Keratinocyte (primary cell): ENCODE results near the gene IKZF5. TPM values are rescaled to one million over a fixed set of nuclear protein-coding genes. Genes with fewer than 3 reads are reported as not detected.

Experiments
- DNase-seq: peaks from one replicate; pipeline ENCODE4 v3.0.0-alpha.2; 2011; ENCODE audit warnings: low read depth, missing footprints, low spot score
- FAIRE-seq: peaks from 2 replicates; lab custom pipeline; 2011; peaks lifted over from hg19 to GRCh38; lab: Jason Lieb, UNC
- H2AFZ ChIP-seq: 2 replicates; pipeline ENCODE4 v1.6.0; 2012; ENCODE audit warnings: low read length, control low read depth, inconsistent platforms; ENCODE audit not compliant: control insufficient read depth
- H3K27ac ChIP-seq: 2 replicates; pipeline ENCODE4 v1.5.1; 2011; ENCODE audit warnings: low read length; ENCODE audit not compliant: control insufficient read depth, insufficient read depth
- H3K27me3 ChIP-seq: 3 replicates; pipeline ENCODE4 v1.6.0; 2011; ENCODE audit warnings: low read length; ENCODE audit not compliant: control insufficient read depth, insufficient read depth; ENCODE audit errors: extremely low read depth
- H3K36me3 ChIP-seq, 2 experiments: 2 replicates in 1 of 2; 3 replicates in 1 of 2; pipeline ENCODE4 v1.5.1; 2011; ENCODE audit warnings: low read length in 2 of 2, mild to moderate bottlenecking in 1 of 2; ENCODE audit not compliant: control insufficient read depth in 2 of 2, insufficient read depth in 2 of 2; ENCODE audit errors: extremely low read depth in 1 of 2
- H3K4me1 ChIP-seq: 3 replicates; pipeline ENCODE4 v1.5.1; 2011; ENCODE audit warnings: low read length; ENCODE audit not compliant: control insufficient read depth, insufficient read depth; ENCODE audit errors: extremely low read depth
- H3K4me2 ChIP-seq: 3 replicates; pipeline ENCODE4 v1.6.0; 2011; ENCODE audit warnings: low read depth, low read length; ENCODE audit not compliant: control insufficient read depth, insufficient read depth; ENCODE audit errors: extremely low read depth
- H3K4me3 ChIP-seq, 3 experiments: fragments of 200-600 bp in 1 of 3; sonication (generic) in 1 of 3; 2 replicates in 2 of 3; 3 replicates in 1 of 3; pipeline ENCODE4 v1.5.1; 2011 to 2016; ENCODE audit warnings: low read length in 3 of 3, mild to moderate bottlenecking in 3 of 3, control low read depth in 2 of 3, inconsistent platforms in 1 of 3, low read depth in 1 of 3, mixed read lengths in 1 of 3, mixed run types in 1 of 3, moderate library complexity in 1 of 3; ENCODE audit not compliant: control insufficient read depth in 2 of 3, insufficient read depth in 2 of 3; ENCODE audit errors: extremely low read depth in 1 of 3
- H3K79me2 ChIP-seq: 2 replicates; pipeline ENCODE4 v1.6.0; 2012; ENCODE audit warnings: low read length; ENCODE audit not compliant: control insufficient read depth, insufficient read depth
- H3K9ac ChIP-seq: 3 replicates; pipeline ENCODE4 v1.6.0; 2011; ENCODE audit warnings: low read length; ENCODE audit not compliant: control insufficient read depth, insufficient read depth; ENCODE audit errors: extremely low read depth
- H3K9me1 ChIP-seq: 3 replicates; pipeline ENCODE4 v1.6.0; 2011; ENCODE audit warnings: low read length; ENCODE audit not compliant: control insufficient read depth, insufficient read depth; ENCODE audit errors: extremely low read depth
- H3K9me3 ChIP-seq: 2 replicates; pipeline ENCODE4 v1.5.1; 2012; ENCODE audit warnings: low read depth, low read length; ENCODE audit not compliant: control insufficient read depth
- H4K20me1 ChIP-seq: 3 replicates; pipeline ENCODE4 v1.6.0; 2011; ENCODE audit warnings: low read length; ENCODE audit not compliant: control insufficient read depth, insufficient read depth; ENCODE audit errors: extremely low read depth
- EZH2 ChIP-seq: IDR thresholded peaks from one replicate; pipeline ENCODE4 v1.6.1; 2012; ENCODE audit warnings: inconsistent platforms, mild to moderate bottlenecking, low read length, moderate library complexity
- dilution Hi-C: fragments of 300-500 bp; cut with MboI; formaldehyde crosslinking; loops from one replicate; pipeline ENCODE4 v1.7.0; 2020; ENCODE audit warnings: low sequenced_read_pairs; ENCODE audit not compliant: extremely low pct_ligation_motif_present
- polyA plus RNA-seq, 5 experiments: library from polyadenylated mRNA; depleted of rRNA in 3 of 5; stranded (reverse) in 3 of 5; stranded (forward) in 1 of 5; unstranded in 1 of 5; fragments of >200 nt; gene quantifications; 1 replicate in 1 of 5; 2 replicates in 3 of 5; 3 replicates in 1 of 5; pipeline versions ENCODE4 v1.2.1 to v1.2.3, GENCODE V29; 2011 to 2012; ENCODE audit warnings: missing spikeins in 2 of 5, low read depth in 1 of 5, low replicate concordance in 1 of 5
- TF ChIP-seq, protein P1 (sequence below), 3 experiments: IDR thresholded peaks in 1 of 3; conservative IDR thresholded peaks in 1 of 3; optimal IDR thresholded peaks in 1 of 3; 2 replicates in 2 of 3; 3 replicates in 1 of 3; pipeline versions ENCODE3 to v1.5.1; 2011; ENCODE audit warnings: low read length in 3 of 3, mild to moderate bottlenecking in 3 of 3, moderate library complexity in 2 of 3, control low read depth in 1 of 3, inconsistent platforms in 1 of 3; ENCODE audit not compliant: insufficient read depth in 2 of 3; ENCODE audit errors: extremely low read depth in 1 of 3

IKZF5 gene
- polyA plus RNA-seq, 1 donor (not counting 4 experiments of a cell fraction or from before 2014, with no cell fraction given), result 6.5 TPM

DNA sequence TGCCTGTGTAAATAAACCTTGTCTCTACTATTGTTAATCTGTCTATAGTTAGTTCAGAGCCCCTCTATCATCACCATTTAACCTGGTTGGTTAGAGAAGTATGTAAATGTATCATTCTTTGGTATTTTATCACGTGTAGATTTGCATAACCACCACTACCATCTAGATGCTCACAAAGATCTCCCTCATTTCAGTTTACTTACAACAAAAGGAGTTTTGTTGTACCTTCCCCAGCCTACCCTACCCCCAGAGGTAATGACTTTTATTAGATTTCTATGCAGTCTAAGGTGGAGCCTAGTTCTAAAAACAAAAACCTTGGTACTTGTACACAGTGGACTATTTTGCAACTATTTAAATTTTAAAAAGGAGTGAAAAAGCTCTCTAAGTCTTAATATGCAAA is 17.7 kb upstream of the IKZF5 start:
- H3K4me2 ChIP-seq, result no peak overlapping the region
- H3K27ac ChIP-seq, result no peak overlapping the region
- H3K4me1 ChIP-seq, result no peaks in the 10 kb centered on the region
- no peaks in the 10 kb centered on the region for H3K36me3 ChIP-seq
- FAIRE-seq (no peak), DNase-seq (no peak)
- no peak overlapping the region for H3K4me3 ChIP-seq
- H4K20me1 ChIP-seq, result no peaks in the 10 kb centered on the region
- H2AFZ ChIP-seq, result no peak overlapping the region
- dilution Hi-C loops, result no loop called here
- TF ChIP-seq EZH2, result no peak
- TF ChIP-seq, protein P1, sequence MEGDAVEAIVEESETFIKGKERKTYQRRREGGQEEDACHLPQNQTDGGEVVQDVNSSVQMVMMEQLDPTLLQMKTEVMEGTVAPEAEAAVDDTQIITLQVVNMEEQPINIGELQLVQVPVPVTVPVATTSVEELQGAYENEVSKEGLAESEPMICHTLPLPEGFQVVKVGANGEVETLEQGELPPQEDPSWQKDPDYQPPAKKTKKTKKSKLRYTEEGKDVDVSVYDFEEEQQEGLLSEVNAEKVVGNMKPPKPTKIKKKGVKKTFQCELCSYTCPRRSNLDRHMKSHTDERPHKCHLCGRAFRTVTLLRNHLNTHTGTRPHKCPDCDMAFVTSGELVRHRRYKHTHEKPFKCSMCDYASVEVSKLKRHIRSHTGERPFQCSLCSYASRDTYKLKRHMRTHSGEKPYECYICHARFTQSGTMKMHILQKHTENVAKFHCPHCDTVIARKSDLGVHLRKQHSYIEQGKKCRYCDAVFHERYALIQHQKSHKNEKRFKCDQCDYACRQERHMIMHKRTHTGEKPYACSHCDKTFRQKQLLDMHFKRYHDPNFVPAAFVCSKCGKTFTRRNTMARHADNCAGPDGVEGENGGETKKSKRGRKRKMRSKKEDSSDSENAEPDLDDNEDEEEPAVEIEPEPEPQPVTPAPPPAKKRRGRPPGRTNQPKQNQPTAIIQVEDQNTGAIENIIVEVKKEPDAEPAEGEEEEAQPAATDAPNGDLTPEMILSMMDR (optimal IDR thresholded peaks at IDR 0.05 in 1 of 3, IDR thresholded peaks at IDR 0.05 in 1 of 3, conservative IDR thresholded peaks at IDR 0.05 in 1 of 3; ENCODE audit: extremely low read depth in 1 of 3, insufficient read depth in 2 of 3, low read length in 3 of 3), result no peak
- H3K79me2 ChIP-seq, result no peaks in the 10 kb centered on the region
- H3K9me3 ChIP-seq, result no peaks in the 10 kb centered on the region
- H3K9me1 ChIP-seq, result no peaks in the 10 kb centered on the region
- no peaks in the 10 kb centered on the region for H3K27me3 ChIP-seq
- H3K9ac ChIP-seq, result no peak overlapping the region

DNA sequence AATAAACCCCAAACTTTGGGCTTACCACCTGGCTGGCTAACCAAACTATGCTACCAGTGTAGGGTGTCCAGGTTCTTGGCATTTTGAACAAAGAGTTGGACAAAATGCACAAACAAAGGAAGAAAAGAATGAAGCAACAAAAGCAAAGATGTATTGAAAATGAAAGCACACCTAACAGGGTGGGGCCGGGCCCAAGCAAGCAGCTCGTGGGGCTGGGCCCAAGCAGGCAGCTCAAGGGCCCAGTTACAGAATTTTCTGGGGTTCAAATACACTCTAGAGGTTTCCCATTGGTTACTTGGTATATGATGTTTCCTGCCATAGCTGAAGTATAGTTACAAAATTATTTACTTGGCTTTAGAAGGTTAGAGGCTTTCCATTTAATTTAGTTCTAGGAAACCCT is 15.9 kb upstream of the IKZF5 start:
- dilution Hi-C loops, result no loop called here
- Histone ChIP-seq H3K4me2 (no peak overlapping the region), H3K27ac (no peak overlapping the region), H3K36me3 (no peaks in the 10 kb centered on the region), H4K20me1 (no peaks in the 10 kb centered on the region), H3K9me1 (no peaks in the 10 kb centered on the region), H3K4me1 (no peaks in the 10 kb centered on the region), H3K9me3 (no peaks in the 10 kb centered on the region), H2AFZ (no peak overlapping the region), H3K27me3 (no peaks in the 10 kb centered on the region), H3K4me3 (no peak overlapping the region), H3K79me2 (no peaks in the 10 kb centered on the region), H3K9ac (no peak overlapping the region)
- FAIRE-seq, result no peak
- no peak for DNase-seq
- no peak for TF ChIP-seq EZH2
- TF ChIP-seq, protein P1 (optimal IDR thresholded peaks at IDR 0.05 in 1 of 3, IDR thresholded peaks at IDR 0.05 in 1 of 3, conservative IDR thresholded peaks at IDR 0.05 in 1 of 3; ENCODE audit: extremely low read depth in 1 of 3, insufficient read depth in 2 of 3, low read length in 3 of 3), result no peak
